Measurements from ENCODE around the gene COMMD7.
"Not testable (repeated sequence)": the region's sequence is repeated elsewhere in the genome, so short reads cannot be mapped to it uniquely, and the experiment has no call there.

The COMMD7 gene

DNA sequence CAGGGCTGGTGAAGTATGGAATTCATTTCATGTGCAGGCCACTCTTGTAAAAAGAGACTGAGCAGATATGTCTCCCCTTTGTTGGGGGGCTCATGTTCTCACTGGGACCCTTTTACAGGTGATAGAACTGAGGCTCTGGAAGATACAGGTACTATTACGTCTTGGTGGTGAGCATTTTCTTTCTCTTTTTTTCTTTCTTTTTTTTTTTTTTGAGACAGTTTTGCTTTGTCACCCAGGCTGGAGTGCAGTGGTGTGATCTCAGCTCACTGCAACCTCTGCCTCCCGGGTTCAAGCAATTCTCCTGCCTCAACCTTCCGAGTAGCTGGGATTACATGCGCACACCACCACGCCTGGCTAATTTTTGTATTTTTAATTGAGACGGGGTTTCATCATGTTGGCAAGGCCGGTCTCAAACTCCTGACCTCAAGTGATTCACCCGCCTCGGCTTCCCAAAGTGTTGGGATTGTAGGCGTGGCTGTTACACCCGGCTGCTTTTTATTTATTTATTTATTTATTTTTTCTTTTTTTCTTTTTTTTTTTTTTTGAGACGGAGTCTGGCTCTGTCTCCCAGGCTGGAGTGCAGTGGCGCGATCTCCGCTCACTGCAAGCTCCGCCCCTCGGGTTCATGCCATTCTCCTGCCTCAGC lies 22.1 kb upstream of the COMMD7 start:
- not testable (repeated sequence) for DNase-seq

DNA sequence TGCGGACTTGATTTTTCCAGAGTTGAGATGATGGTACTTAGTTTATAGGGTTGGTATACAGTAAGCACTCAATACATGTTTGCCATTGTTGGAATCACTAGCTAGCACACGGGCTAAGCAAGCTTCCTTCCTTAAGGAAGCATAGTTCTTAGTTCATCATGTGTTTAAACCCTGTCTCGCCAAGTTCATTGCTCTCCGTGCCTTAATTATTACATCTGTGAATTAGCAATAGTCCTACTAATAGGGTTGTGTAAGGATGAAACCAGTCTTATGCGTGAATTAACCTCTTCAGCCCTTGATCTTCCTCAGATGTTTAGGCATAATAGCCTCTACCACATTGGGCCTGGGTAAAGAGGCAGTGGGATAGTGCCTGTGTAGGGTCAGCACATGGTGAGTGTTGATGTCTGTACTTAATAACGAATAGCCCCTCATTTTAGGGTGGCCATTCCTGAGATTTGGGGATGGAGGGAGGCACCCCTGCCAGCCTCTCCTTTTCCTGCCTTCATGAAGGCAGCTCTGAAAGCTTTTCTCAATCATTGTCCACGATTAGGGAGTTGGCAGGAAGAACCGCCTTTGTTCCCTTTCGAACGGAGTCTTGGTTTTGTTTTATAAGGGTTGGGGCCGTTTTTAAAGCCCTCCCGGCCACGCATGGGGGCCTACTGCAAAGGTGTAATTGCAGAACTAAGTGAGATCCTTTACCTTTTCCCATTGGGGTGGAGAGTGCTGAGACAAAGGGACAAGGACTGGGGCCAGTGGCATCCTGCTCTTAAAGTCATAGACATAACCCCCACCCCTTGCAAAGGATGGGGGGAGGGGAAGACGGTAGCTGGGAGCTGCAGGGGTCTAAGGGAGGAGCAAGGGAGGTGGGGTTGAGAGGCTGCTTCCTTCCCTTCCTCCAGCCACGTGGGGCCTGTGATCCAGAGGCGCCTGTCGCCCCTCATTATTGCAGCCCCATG lies 21.0 kb upstream of the COMMD7 start:
- no peak for DNase-seq

DNA sequence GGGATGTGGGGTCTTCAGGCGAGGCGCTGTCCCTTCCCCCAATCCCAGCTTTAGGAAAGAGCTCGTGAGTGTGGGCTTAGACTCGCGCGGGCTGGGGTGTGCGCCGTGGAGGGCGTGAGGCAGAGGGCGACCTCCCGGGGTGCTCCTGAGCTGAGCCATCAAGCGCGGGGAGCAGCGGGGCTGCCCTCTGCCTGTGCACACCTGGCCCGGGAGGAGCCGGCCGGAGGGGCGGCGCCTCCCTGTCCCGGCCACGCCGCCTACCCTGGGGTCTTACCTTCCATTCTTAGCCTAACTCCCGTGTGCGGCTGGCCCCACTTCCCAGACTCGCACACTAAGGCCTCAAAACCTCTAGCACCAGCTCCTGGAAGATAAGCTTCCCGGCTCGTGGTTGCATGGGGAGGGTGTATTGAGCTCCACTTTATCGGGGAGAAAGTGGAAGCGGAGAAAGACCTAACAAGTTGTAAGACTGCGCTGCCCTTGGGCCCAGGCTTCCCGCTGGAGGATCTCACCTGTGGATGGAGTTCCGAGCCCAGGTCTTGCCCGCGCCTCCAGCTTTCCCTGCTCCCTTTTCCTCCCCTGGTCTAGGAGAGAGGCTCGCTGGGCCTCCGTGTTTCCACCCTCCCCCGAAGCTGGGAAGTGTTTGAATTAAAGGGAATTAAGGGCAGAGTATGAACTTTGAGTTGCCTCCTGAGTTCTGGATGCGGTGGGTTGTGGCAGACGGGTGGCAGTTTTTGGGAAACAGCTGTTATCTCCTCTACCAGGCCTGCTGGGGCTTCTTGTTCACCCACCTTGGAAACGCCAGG lies 20.1 kb upstream of the COMMD7 start:
- no peak for DNase-seq

GRCh38 chr20:32762754-32763201 lies 19.5 kb upstream of the COMMD7 start:
- peak in 2 of 6 experiments; percentile 47 to 70 for DNase-seq

GRCh38 chr20:32761831-32762753 lies 18.8 kb upstream of the COMMD7 start, which contains the start of gene DNMT3B:
Gene DNMT3B, plus strand, starts transcription at chr20:32762385. Its CDS starts 17,939 bp downstream, at chr20:32780324.
- peak; percentile 18 to 71 (median 61) for DNase-seq

DNA sequence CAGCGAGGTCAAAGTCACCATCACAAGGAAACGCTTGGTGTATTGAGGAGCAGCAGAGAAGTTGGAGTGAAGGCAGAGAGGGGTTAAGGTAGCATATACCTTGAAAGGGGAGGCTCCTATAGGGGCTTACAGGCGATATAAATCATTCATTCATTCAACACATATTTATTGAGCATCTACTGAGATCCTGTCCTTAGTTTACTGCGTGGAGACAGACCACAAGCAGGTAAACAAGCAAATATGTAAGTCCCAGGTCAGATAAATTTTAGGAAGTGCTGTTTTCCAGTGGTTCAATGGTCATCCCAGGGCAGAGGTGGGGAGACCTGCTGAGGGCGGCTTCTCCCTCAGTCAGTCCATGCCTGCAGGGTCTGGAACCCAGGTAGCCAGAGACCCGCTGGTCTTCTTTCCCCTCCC lies 18.2 kb upstream of the COMMD7 start:
- DNase-seq: no peak

- no peak for DNase-seq
Measured at GRCh38 chr20:32756156-32756555, 12.9 kb upstream of the COMMD7 start.

- DNase-seq: no peak
Measured at GRCh38 chr20:32753731-32754130, 10.5 kb upstream of the COMMD7 start.

GRCh38 chr20:32752458-32753250 lies 9.4 kb upstream of the COMMD7 start:
- no peak for DNase-seq

DNA sequence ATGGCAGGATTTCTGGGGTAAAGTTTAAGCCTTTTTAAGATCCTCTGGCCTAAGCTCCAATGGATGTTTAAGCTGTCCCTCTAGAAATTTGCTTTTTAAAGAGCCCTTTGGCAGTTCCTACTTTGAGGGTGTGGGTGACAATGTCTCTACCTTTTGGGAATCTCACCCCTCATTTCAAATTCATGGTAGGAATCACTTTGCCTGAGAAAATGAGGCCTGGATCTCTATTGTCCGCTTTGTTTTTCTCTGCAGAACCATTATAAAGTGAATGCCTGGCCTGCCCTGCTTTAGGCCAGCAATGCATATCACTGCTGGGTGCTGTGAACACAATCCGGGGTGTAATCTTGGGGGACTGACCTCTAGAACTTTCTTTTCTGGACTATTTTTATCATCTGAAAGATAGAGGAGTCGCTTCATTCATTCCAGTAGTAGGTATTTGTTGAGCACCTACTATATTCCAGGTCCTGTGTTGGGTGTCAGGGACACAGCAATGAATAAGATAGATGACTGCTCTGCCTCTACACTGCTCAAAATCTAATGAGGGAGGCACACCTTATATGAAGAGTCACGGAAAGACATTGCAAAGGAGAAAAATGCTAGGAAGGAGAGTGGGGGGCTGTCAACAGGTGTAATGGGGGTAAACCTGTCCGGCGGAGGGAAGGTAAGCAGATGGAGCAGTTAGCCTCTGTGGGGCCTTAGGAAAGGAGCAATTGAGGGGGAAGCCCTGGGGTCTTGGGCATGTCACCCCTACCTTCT lies 8.6 kb upstream of the COMMD7 start:
- no peak for DNase-seq

- no peak for DNase-seq
Measured at GRCh38 chr20:32751293-32751692, 8.0 kb upstream of the COMMD7 start.

DNA sequence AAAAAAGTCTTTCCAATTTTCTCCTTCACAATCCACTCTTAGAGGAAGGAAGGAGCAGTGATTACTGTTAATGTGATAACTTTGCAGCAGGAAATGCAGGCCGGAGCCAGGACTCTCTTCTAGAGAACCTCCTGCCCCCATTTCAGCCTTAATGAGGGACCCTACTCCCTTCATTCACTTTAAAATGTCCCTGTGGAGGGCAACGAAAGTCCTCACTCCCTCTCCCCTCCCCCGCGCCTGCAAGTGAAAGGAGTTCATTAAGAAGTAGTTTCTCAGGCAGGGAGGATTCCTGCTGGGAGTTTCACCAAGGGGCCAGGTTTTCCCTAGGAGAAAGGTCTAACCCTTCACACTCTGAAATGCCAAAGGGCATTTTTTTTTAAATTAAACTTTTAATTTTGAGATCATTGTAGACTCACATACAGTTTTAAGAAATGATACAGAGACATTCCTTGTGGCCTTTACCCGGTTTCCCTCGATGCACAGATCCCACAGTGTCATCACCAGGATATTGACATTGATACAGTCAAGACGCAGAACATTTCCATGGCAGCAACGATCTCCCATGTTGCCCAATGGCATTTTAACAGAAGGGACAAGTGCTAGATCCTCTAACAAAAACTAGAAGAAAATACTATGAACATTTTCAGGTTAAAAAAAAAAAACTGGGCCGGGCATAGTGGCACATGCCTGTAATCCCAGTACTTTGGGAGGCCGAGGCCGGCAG lies 6.8 kb upstream of the COMMD7 start:
- DNase-seq: no peak

GRCh38 chr20:32742322-32743236 lies 688 bp downstream of the COMMD7 start:
- peak in 3 of 6 experiments; percentile 11 to 49 (median 16) for DNase-seq

DNA sequence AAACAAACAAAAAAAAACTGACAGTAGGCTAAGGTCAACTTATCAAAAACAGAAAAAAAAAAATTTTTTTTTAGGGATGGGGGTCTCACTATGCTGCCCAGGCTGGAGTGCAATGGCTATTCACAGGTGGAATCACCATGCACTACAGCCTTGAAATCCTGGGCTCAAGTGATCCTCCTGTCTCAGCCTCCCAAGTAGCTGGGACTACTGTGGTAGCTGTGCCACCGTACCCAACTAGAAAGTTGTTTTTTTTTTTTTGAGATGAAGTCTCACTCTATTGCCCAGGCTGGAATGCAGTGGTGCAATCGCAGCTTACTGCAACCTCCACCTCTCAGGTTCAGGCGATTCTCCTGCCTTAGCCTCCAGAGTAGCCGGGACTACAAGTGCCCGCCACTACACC lies 2.1 kb downstream of the COMMD7 start:
- DNase-seq: no peak

- DNase-seq: peak; percentile 4 to 77 (median 33)
Measured at GRCh38 chr20:32737371-32738223, 5.7 kb downstream of the COMMD7 start.

GRCh38 chr20:32731882-32732266 lies 11.4 kb downstream of the COMMD7 start:
- no peak for DNase-seq

DNA sequence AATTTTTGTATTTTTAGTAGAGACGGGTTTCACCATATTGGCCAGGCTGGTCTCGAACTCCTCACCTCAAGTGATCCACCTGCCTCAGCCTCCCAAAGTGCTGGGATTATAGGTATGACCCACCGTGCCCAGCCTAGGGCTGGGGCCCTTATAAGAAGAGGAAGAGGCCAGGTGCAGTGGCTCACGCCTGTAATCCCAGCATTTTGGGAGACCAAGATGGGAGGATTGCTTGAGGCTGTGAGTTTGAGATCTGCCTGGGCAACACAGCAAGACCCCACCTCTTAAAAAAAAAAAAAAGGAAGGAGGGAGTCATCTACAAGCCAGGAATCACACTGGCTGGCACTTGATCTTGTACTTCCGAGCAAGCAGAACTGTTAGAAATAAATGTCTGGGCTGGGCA lies 13.9 kb downstream of the COMMD7 start:
- not testable (repeated sequence) for DNase-seq

Measured in stimulated activated naive CD4-positive, alpha-beta T cell (primary cell).